IMR-90 (cell line): Measurements from ENCODE around the gene IGSF9B. TPM values are rescaled to one million over a fixed set of nuclear protein-coding genes. Genes with fewer than 3 reads are reported as not detected.

Experiments
- ATAC-seq: fragments of 200-7000 bp; cut with Tn5 transposase; 2 replicates; pipeline ENCODE4 v1.9.1; 2020; ENCODE audit warnings: low read depth, mild to moderate bottlenecking, moderate library complexity
- BruUV-seq: library from RNA; stranded (reverse); fragments of 400-500 nt; replicated peaks from 2 replicates; lab custom pipeline; 2021; lab: Mats Ljungman, UMichigan
- CTCF ChIA-PET: fragments of 300-600 bp; formaldehyde crosslinking; extraction: SDS; loops from one replicate; lab custom pipeline; 2021; ENCODE audit warnings: antibody characterized with exemption; lab: Yijun Ruan, JAX
- POLR2A ChIA-PET: fragments of 300-600 bp; sonication (Branson Sonifier 250); formaldehyde crosslinking; loops from one replicate; lab custom pipeline; 2022; ENCODE audit warnings: antibody characterized with exemption; ENCODE audit not compliant: unreplicated experiment; lab: Charles Lee
- DNase-seq: peaks from one replicate; pipeline ENCODE4 v3.0.0; 2013
- H2AFZ ChIP-seq: replicated peaks from 2 replicates; pipeline ENCODE3; 2013; ENCODE audit warnings: low read length, mild to moderate bottlenecking; ENCODE audit not compliant: poor library complexity
- H2AK5ac ChIP-seq: 2 replicates; pipeline ENCODE4 v1.6.1; 2013; ENCODE audit warnings: low read depth, low read length, inconsistent platforms
- H2AK9ac ChIP-seq: replicated peaks from 2 replicates; pipeline ENCODE3; 2013; ENCODE audit warnings: mild to moderate bottlenecking, low read depth, low read length, moderate library complexity; ENCODE audit not compliant: poor library complexity
- H2BK120ac ChIP-seq: 2 replicates; pipeline ENCODE4 v1.6.1; 2013; ENCODE audit warnings: low read depth, low read length, inconsistent platforms
- H2BK15ac ChIP-seq: 3 replicates; pipeline ENCODE4 v1.6.1; 2013; ENCODE audit warnings: low read depth, low read length, inconsistent platforms
- H2BK20ac ChIP-seq: 2 replicates; pipeline ENCODE4 v1.6.1; 2013; ENCODE audit warnings: low read depth, mild to moderate bottlenecking, inconsistent platforms, low read length, moderate library complexity
- H2BK5ac ChIP-seq: 2 replicates; pipeline ENCODE4 v1.6.1; 2013; ENCODE audit warnings: mild to moderate bottlenecking, low read depth, low read length, inconsistent platforms; ENCODE audit not compliant: poor library complexity, severe bottlenecking
- H3K14ac ChIP-seq: replicated peaks from 2 replicates; pipeline ENCODE4 v1.6.1; 2013; ENCODE audit warnings: low read depth, low read length, inconsistent platforms
- H3K18ac ChIP-seq: 2 replicates; pipeline ENCODE4 v1.6.1; 2013; ENCODE audit warnings: low read depth, low read length, control low read depth
- H3K23ac ChIP-seq: 2 replicates; pipeline ENCODE4 v1.6.1; 2013; ENCODE audit warnings: low read depth, low read length, inconsistent platforms
- H3K27ac ChIP-seq: 2 replicates; pipeline ENCODE4 v1.5.1; 2013; ENCODE audit warnings: mild to moderate bottlenecking, control low read depth, low read length; ENCODE audit not compliant: insufficient read depth
- H3K27me3 ChIP-seq: 2 replicates; pipeline ENCODE4 v1.6.1; 2013; ENCODE audit warnings: low read length; ENCODE audit not compliant: control insufficient read depth, insufficient read depth
- H3K36me3 ChIP-seq: 2 replicates; pipeline ENCODE4 v1.6.1; 2013; ENCODE audit warnings: low read length, mixed read lengths; ENCODE audit not compliant: control insufficient read depth, insufficient read depth
- H3K4ac ChIP-seq: 2 replicates; pipeline ENCODE4 v1.6.1; 2013; ENCODE audit warnings: low read depth, low read length, inconsistent platforms
- H3K4me1 ChIP-seq: 2 replicates; pipeline ENCODE4 v1.6.1; 2013; ENCODE audit warnings: low read length, mixed read lengths; ENCODE audit not compliant: control insufficient read depth, insufficient read depth
- H3K4me2 ChIP-seq: 2 replicates; pipeline ENCODE4 v1.6.1; 2013; ENCODE audit warnings: low read depth, mild to moderate bottlenecking, control low read depth, low read length, moderate library complexity
- H3K4me3 ChIP-seq: 2 replicates; pipeline ENCODE4 v1.5.1; 2013; ENCODE audit warnings: low read depth, mild to moderate bottlenecking, control low read depth, low read length, moderate library complexity; ENCODE audit not compliant: insufficient read depth
- H3K56ac ChIP-seq: 2 replicates; pipeline ENCODE4 v1.6.1; 2013; ENCODE audit warnings: low read length, inconsistent platforms; ENCODE audit not compliant: insufficient read depth; ENCODE audit errors: extremely low read depth
- H3K79me1 ChIP-seq, 2 experiments: 2 replicates each; pipeline ENCODE4 v1.6.1; 2013; ENCODE audit warnings: low read length in 2 of 2, inconsistent platforms in 1 of 2, low read depth in 1 of 2
- H3K9ac ChIP-seq: 2 replicates; pipeline ENCODE4 v1.6.1; 2013; ENCODE audit warnings: low read depth, low read length, control low read depth
- H3K9me1 ChIP-seq: 2 replicates; pipeline ENCODE4 v1.6.1; 2013; ENCODE audit warnings: low read length, inconsistent platforms; ENCODE audit not compliant: insufficient read depth
- H3K9me3 ChIP-seq: 2 replicates; pipeline ENCODE4 v1.6.1; 2013; ENCODE audit warnings: low read length; ENCODE audit not compliant: control insufficient read depth, insufficient read depth
- H4K20me1 ChIP-seq: 2 replicates; pipeline ENCODE4 v1.6.1; 2013; ENCODE audit warnings: low read length, inconsistent platforms; ENCODE audit not compliant: insufficient read depth
- H4K5ac ChIP-seq: 2 replicates; pipeline ENCODE4 v1.6.1; 2013; ENCODE audit warnings: mild to moderate bottlenecking, low read depth, low read length, control low read depth
- H4K8ac ChIP-seq, 2 experiments: 2 replicates each; pipeline ENCODE4 v1.6.1; 2013; ENCODE audit warnings: low read depth in 2 of 2, low read length in 2 of 2, control low read depth in 1 of 2, inconsistent platforms in 1 of 2
- H4K91ac ChIP-seq: 2 replicates; pipeline ENCODE4 v1.6.1; 2013; ENCODE audit warnings: low read depth, low read length, inconsistent platforms; ENCODE audit not compliant: insufficient read depth
- BHLHE40 ChIP-seq: fragments of 150-350 bp; IDR thresholded peaks from 2 replicates; pipeline ENCODE4 v1.6.1; 2016; ENCODE audit warnings: mild to moderate bottlenecking, low read depth, low read length
- CEBPB ChIP-seq: IDR thresholded peaks from 2 replicates; pipeline ENCODE4 v1.6.1; 2012; ENCODE audit warnings: low read depth, low read length, improper control_type of control experiment
- CHD1 ChIP-seq: IDR thresholded peaks from 2 replicates; pipeline ENCODE4 v1.6.1; 2012; ENCODE audit warnings: low read depth, low read length, improper control_type of control experiment
- FOS ChIP-seq: fragments of 150-350 bp; IDR thresholded peaks from 2 replicates; pipeline ENCODE4 v1.6.1; 2016; ENCODE audit warnings: low read depth, low read length
- MAFK ChIP-seq: IDR thresholded peaks from 2 replicates; pipeline ENCODE4 v1.6.1; 2012; ENCODE audit warnings: low read depth, low read length, improper control_type of control experiment
- MAZ ChIP-seq: IDR thresholded peaks from 2 replicates; pipeline ENCODE4 v1.6.1; 2012; ENCODE audit warnings: low read depth, mild to moderate bottlenecking, low read length, improper control_type of control experiment, moderate library complexity, borderline replicate concordance
- MXI1 ChIP-seq: IDR thresholded peaks from 2 replicates; pipeline ENCODE4 v1.6.1; 2012; ENCODE audit warnings: low read depth, mild to moderate bottlenecking, low read length, moderate library complexity, borderline replicate concordance
- NFE2L2 ChIP-seq: fragments of 150-350 bp; IDR thresholded peaks from 2 replicates; pipeline ENCODE4 v1.6.1; 2016; ENCODE audit warnings: low read depth, mild to moderate bottlenecking, low read length
- POLR2A ChIP-seq: IDR thresholded peaks from 2 replicates; pipeline ENCODE4 v1.6.1; 2012; ENCODE audit warnings: mild to moderate bottlenecking, low read depth, low read length
- RAD21 ChIP-seq: IDR thresholded peaks from 2 replicates; pipeline ENCODE4 v1.6.1; 2012; ENCODE audit warnings: low read length, improper control_type of control experiment
- RCOR1 ChIP-seq: IDR thresholded peaks from 2 replicates; pipeline ENCODE4 v1.6.1; 2012; ENCODE audit warnings: mild to moderate bottlenecking, low read length, improper control_type of control experiment; ENCODE audit not compliant: insufficient replicate concordance
- RFX5 ChIP-seq: IDR thresholded peaks from 2 replicates; pipeline ENCODE4 v1.8.0; 2012; ENCODE audit warnings: low read depth, mild to moderate bottlenecking, low read length, moderate library complexity
- SMC3 ChIP-seq: fragments of 150-350 bp; IDR thresholded peaks from 2 replicates; pipeline ENCODE4 v1.6.1; 2016; ENCODE audit warnings: low read depth, mild to moderate bottlenecking, antibody characterized with exemption, low read length, moderate library complexity
- WGBS, 2 experiments: methylation state at CpG; one replicate each; pipeline versions ENCODE4 v1.1.5 to v1.1.7; 2013; ENCODE audit warnings: missing lambda C conversion rate in 2 of 2; ENCODE audit not compliant: insufficient read length in 1 of 2; ENCODE audit errors: extremely low coverage in 2 of 2; 5-methylcytosine and 5-hydroxymethylcytosine counted together
- dilution Hi-C: fragments of 300-500 bp; cut with HindIII; formaldehyde crosslinking; loops from one replicate; pipeline ENCODE4 v1.14.3; 2018; ENCODE audit warnings: low sequenced_read_pairs; ENCODE audit not compliant: unreplicated experiment
- in situ Hi-C: fragments of 300-500 bp; cut with MboI; formaldehyde crosslinking; loops from 3 replicates; pipeline ENCODE4 v1.14.3; 2019; ENCODE audit warnings: low sequenced_read_pairs, inconsistent platforms, mixed read lengths
- intact Hi-C: fragments of 100-400 bp; cut with micrococcal nuclease; formaldehyde crosslinking; loops from 2 replicates; pipeline ENCODE4 v1.10.0; 2022
- polyA plus RNA-seq, 3 experiments: library from polyadenylated mRNA; depleted of rRNA; stranded (reverse); fragments of >200 nt; gene quantifications; 2 replicates each; pipeline ENCODE4 v1.2.3, GENCODE V29; 2012; ENCODE audit warnings: low replicate concordance in 1 of 3
- total RNA-seq: library from RNA; depleted of rRNA; stranded (reverse); fragments of >200 nt; gene quantifications from 2 replicates; pipeline ENCODE4 v1.2.3, GENCODE V29; 2012
- TF ChIP-seq, protein P1 (sequence below): fragments of 150-350 bp; IDR thresholded peaks from 2 replicates; pipeline ENCODE4 v1.6.1; 2016; ENCODE audit warnings: low read depth, mild to moderate bottlenecking, low read length, moderate library complexity, borderline replicate concordance
- TF ChIP-seq, protein P2 (sequence below): fragments of 150-350 bp; IDR thresholded peaks from 2 replicates; pipeline ENCODE4 v1.6.1; 2017; ENCODE audit warnings: mild to moderate bottlenecking, antibody characterized with exemption, low read length, low read depth
- TF ChIP-seq, protein P3 (sequence below): conservative IDR thresholded peaks from 2 replicates; pipeline ENCODE4 v1.5.1; 2012; ENCODE audit warnings: mild to moderate bottlenecking, low read depth, low read length, improper control_type of control experiment

Gene IGSF9B
- total and polyA plus RNA-seq, 2 of the 4 experiments (the other 2 are of a cell fraction) = under 0.01 to 0.10 TPM

DNA sequence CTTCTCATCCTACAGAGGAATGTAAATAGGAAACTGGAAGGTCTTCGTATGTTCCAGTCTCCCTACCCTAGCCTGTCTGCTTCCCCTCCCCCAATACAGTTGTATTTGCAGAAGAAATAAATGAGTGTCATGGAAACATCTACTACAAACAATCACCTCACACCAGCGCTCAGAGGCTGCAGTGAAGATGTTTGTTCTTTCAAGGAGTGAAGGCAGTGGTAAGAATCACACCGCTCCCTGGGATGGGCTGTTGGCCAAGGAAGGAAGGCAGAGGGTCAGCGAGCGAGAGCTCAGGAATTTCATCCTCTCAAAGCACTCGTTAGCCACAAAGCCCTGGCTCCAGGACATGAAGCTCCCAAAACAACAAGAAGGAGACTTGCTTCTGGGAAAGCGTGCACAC lies 1.1 kb upstream of the IGSF9B start:
- H3K27ac ChIP-seq = no peak overlapping the region
- no peak overlapping the region for H3K4me2 ChIP-seq
- H2AFZ ChIP-seq = peak overlapping the region; percentile 32
- no peak overlapping the region for H3K14ac ChIP-seq
- no peaks in the 10 kb centered on the region for H3K4me1 ChIP-seq
- H2AK9ac ChIP-seq = no peak overlapping the region
- no peak overlapping the region for H3K18ac ChIP-seq
- no peaks in the 10 kb centered on the region for H4K20me1 ChIP-seq
- no peak overlapping the region for H4K91ac ChIP-seq
- no peak overlapping the region for H4K8ac ChIP-seq
- H3K23ac ChIP-seq = no peak overlapping the region
- no peaks in the 10 kb centered on the region for H3K79me1 ChIP-seq
- intact Hi-C loops (no loop called here), dilution Hi-C loops (no loop called here), in situ Hi-C loops (no loop called here)
- BruUV-seq = no TSS peak
- no peak overlapping the region for H2BK15ac ChIP-seq
- H2BK20ac ChIP-seq = no peak overlapping the region
- ChIA-PET POLR2A (no interaction called here), CTCF (no interaction called here)
- H3K9ac ChIP-seq = no peak overlapping the region
- ATAC-seq (no peak), DNase-seq (no peak)
- WGBS, 2 experiments = no CpG with 5 or more reads among the region's 7 CpGs
- no peak overlapping the region for H4K5ac ChIP-seq
- H2BK5ac ChIP-seq = no peak overlapping the region
- H3K9me3 ChIP-seq = no peaks in the 10 kb centered on the region
- TF ChIP-seq, protein P1, sequence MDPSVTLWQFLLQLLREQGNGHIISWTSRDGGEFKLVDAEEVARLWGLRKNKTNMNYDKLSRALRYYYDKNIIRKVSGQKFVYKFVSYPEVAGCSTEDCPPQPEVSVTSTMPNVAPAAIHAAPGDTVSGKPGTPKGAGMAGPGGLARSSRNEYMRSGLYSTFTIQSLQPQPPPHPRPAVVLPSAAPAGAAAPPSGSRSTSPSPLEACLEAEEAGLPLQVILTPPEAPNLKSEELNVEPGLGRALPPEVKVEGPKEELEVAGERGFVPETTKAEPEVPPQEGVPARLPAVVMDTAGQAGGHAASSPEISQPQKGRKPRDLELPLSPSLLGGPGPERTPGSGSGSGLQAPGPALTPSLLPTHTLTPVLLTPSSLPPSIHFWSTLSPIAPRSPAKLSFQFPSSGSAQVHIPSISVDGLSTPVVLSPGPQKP = no peak
- TF ChIP-seq MXI1 (no peak), SMC3 (no peak), FOS (no peak), RCOR1 (no peak), BHLHE40 (no peak), MAZ (no peak), NFE2L2 (no peak), MAFK (no peak), CEBPB (no peak), POLR2A (no peak), CHD1 (no peak), RFX5 (no peak), RAD21 (no peak)
- TF ChIP-seq, protein P2, sequence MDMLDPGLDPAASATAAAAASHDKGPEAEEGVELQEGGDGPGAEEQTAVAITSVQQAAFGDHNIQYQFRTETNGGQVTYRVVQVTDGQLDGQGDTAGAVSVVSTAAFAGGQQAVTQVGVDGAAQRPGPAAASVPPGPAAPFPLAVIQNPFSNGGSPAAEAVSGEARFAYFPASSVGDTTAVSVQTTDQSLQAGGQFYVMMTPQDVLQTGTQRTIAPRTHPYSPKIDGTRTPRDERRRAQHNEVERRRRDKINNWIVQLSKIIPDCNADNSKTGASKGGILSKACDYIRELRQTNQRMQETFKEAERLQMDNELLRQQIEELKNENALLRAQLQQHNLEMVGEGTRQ = no peak
- TF ChIP-seq, protein P3, sequence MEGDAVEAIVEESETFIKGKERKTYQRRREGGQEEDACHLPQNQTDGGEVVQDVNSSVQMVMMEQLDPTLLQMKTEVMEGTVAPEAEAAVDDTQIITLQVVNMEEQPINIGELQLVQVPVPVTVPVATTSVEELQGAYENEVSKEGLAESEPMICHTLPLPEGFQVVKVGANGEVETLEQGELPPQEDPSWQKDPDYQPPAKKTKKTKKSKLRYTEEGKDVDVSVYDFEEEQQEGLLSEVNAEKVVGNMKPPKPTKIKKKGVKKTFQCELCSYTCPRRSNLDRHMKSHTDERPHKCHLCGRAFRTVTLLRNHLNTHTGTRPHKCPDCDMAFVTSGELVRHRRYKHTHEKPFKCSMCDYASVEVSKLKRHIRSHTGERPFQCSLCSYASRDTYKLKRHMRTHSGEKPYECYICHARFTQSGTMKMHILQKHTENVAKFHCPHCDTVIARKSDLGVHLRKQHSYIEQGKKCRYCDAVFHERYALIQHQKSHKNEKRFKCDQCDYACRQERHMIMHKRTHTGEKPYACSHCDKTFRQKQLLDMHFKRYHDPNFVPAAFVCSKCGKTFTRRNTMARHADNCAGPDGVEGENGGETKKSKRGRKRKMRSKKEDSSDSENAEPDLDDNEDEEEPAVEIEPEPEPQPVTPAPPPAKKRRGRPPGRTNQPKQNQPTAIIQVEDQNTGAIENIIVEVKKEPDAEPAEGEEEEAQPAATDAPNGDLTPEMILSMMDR = no peak
- H2BK120ac ChIP-seq = no peak overlapping the region
- H3K36me3 ChIP-seq = no peaks in the 10 kb centered on the region
- H3K4ac ChIP-seq = no peak overlapping the region
- no peak overlapping the region for H2AK5ac ChIP-seq
- H3K4me3 ChIP-seq = no peak overlapping the region
- no peak overlapping the region for H3K56ac ChIP-seq
- peaks cover 42% of the 10 kb centered on the region for H3K27me3 ChIP-seq
- H3K9me1 ChIP-seq = no peaks in the 10 kb centered on the region
